Mesodermal cell (in vitro differentiated cells): ENCODE results near the gene OBSL1.

Experiments used
- H3K27ac ChIP-seq: 2 replicates; pipeline ENCODE4 v1.7.0; 2013; ENCODE audit warnings: mild to moderate bottlenecking, low read depth, low read length, moderate library complexity; ENCODE audit not compliant: severe bottlenecking
- H3K36me3 ChIP-seq: 2 replicates; pipeline ENCODE4 v1.7.1; 2013; ENCODE audit warnings: mild to moderate bottlenecking, low read length, moderate library complexity; ENCODE audit not compliant: control insufficient read depth, insufficient read depth
- H3K4me1 ChIP-seq: one replicate; pipeline ENCODE4 v1.7.1; 2013; ENCODE audit warnings: mild to moderate bottlenecking, low read length; ENCODE audit not compliant: insufficient read depth, control insufficient read depth, poor library complexity, severe bottlenecking
- H3K4me3 ChIP-seq: 2 replicates; pipeline ENCODE4 v1.7.0; 2013; ENCODE audit warnings: low read length, control low read depth, mild to moderate bottlenecking; ENCODE audit not compliant: insufficient read depth, poor library complexity, severe bottlenecking; ENCODE audit errors: extremely low read depth
- H3K9me3 ChIP-seq: 2 replicates; pipeline ENCODE4 v1.7.1; 2013; ENCODE audit warnings: mild to moderate bottlenecking, low read length, moderate library complexity; ENCODE audit not compliant: control insufficient read depth
- WGBS, 2 experiments: methylation state at CpG; one replicate each; pipeline ENCODE4 v1.1.5; 2013; ENCODE audit warnings: missing lambda C conversion rate in 2 of 2; ENCODE audit not compliant: insufficient coverage in 2 of 2; 5-methylcytosine and 5-hydroxymethylcytosine counted together

The OBSL1 gene

GRCh38 chr2:219508444-219508734 is 63.0 kb downstream of the OBSL1 start:
- Histone ChIP-seq H3K27ac (no peak overlapping the region), H3K4me3 (no peak overlapping the region), H3K36me3 (peaks cover 11% of the 10 kb centered on the region), H3K4me1 (peaks cover 30% of the 10 kb centered on the region), H3K9me3 (peaks cover 5% of the 10 kb centered on the region)
- WGBS, 2 experiments, result no CpG with 5 or more reads among the region's 4 CpGs

GRCh38 chr2:219507581-219508443 is 63.5 kb downstream of the OBSL1 start:
- no peak overlapping the region for H3K4me3 ChIP-seq
- H3K4me1 ChIP-seq, result peaks cover 24% of the 10 kb centered on the region
- H3K36me3 ChIP-seq, result peaks cover 11% of the 10 kb centered on the region
- H3K9me3 ChIP-seq, result peaks cover 5% of the 10 kb centered on the region
- 68 to 84% methylated on average over 4 to 5 of the region's 8 CpGs for WGBS, 2 experiments
- no peak overlapping the region for H3K27ac ChIP-seq

- WGBS, 2 experiments, result 31 to 40% methylated on average over 9 to 10 of the region's 17 CpGs
- peaks cover 5% of the 10 kb centered on the region for H3K9me3 ChIP-seq
- H3K4me1 ChIP-seq, result peaks cover 24% of the 10 kb centered on the region
- H3K36me3 ChIP-seq, result peaks cover 11% of the 10 kb centered on the region
- no peak overlapping the region for H3K4me3 ChIP-seq
- H3K27ac ChIP-seq, result peak overlapping the region; percentile 23
Measured at GRCh38 chr2:219506802-219507526, 64.4 kb downstream of the OBSL1 start.

GRCh38 chr2:219506153-219506801 is 65.1 kb downstream of the OBSL1 start:
- WGBS, 2 experiments, result 82 to 86% methylated on average over 17 to 23 of the region's 23 CpGs
- peaks cover 4% of the 10 kb centered on the region for H3K9me3 ChIP-seq
- H3K4me3 ChIP-seq, result no peak overlapping the region
- H3K27ac ChIP-seq, result no peak overlapping the region
- H3K4me1 ChIP-seq, result peaks cover 24% of the 10 kb centered on the region
- peaks cover 11% of the 10 kb centered on the region for H3K36me3 ChIP-seq

- peaks cover 11% of the 10 kb centered on the region for H3K36me3 ChIP-seq
- H3K9me3 ChIP-seq, result no peaks in the 10 kb centered on the region
- no peak overlapping the region for H3K27ac ChIP-seq
- H3K4me3 ChIP-seq, result no peak overlapping the region
- WGBS, 2 experiments, result 92 to 95% methylated on average over 8 to 9 of the region's 9 CpGs
- H3K4me1 ChIP-seq, result peaks cover 29% of the 10 kb centered on the region
Measured at GRCh38 chr2:219505585-219505984, 65.8 kb downstream of the OBSL1 start.

GRCh38 chr2:219502618-219503017 is 68.7 kb downstream of the OBSL1 start:
- H3K27ac ChIP-seq, result no peak overlapping the region
- H3K36me3 ChIP-seq, result peaks cover 11% of the 10 kb centered on the region
- H3K4me3 ChIP-seq, result no peak overlapping the region
- no peaks in the 10 kb centered on the region for H3K9me3 ChIP-seq
- peaks cover 33% of the 10 kb centered on the region for H3K4me1 ChIP-seq

- 91 to 95% methylated on average over 13 to 14 of the region's 14 CpGs for WGBS, 2 experiments
- H3K27ac ChIP-seq, result no peak overlapping the region
- peaks cover 38% of the 10 kb centered on the region for H3K4me1 ChIP-seq
- no peaks in the 10 kb centered on the region for H3K9me3 ChIP-seq
- H3K36me3 ChIP-seq, result peaks cover 8% of the 10 kb centered on the region
- H3K4me3 ChIP-seq, result no peak overlapping the region
Measured at GRCh38 chr2:219501849-219502248, 69.5 kb downstream of the OBSL1 start.
